Activated CD4-positive, alpha-beta memory T cell treated with anti-CD3 and anti-CD28 coated beads for 36 hours (primary cell): ENCODE results near the gene SH2D3A. TPM values are rescaled to one million over a fixed set of nuclear protein-coding genes. Genes with fewer than 3 reads are reported as not detected.

Experiments
- CTCF ChIA-PET: fragments of 350-600 bp; sonication (Branson Sonifier 250); formaldehyde crosslinking; loops from one replicate; lab custom pipeline; 2021; ENCODE audit warnings: antibody characterized with exemption, inconsistent platforms; lab: Charles Lee
- POLR2A ChIA-PET: fragments of 350-600 bp; sonication (Branson Sonifier 250); formaldehyde crosslinking; loops from one replicate; lab custom pipeline; 2021; ENCODE audit warnings: antibody characterized with exemption; lab: Charles Lee
- DNase-seq: peaks from one replicate; pipeline ENCODE4 v3.0.0-alpha.2; 2020
- H3K27ac Mint-ChIP-seq: one replicate; pipeline ENCODE4 v1.8.0; 2021; ENCODE audit warnings: mixed read lengths
- H3K27me3 Mint-ChIP-seq: one replicate; pipeline ENCODE4 v1.8.0; 2021; ENCODE audit warnings: mixed read lengths
- H3K36me3 Mint-ChIP-seq: one replicate; pipeline ENCODE4 v1.8.0; 2021; ENCODE audit warnings: mixed read lengths
- H3K4me1 Mint-ChIP-seq: one replicate; pipeline ENCODE4 v1.8.0; 2021; ENCODE audit warnings: low read depth, mixed read lengths
- H3K4me3 Mint-ChIP-seq: one replicate; pipeline ENCODE4 v1.8.0; 2021; ENCODE audit warnings: mild to moderate bottlenecking, mixed read lengths
- H3K9me3 Mint-ChIP-seq: one replicate; pipeline ENCODE4 v1.8.0; 2021; ENCODE audit warnings: mixed read lengths
- intact Hi-C: fragments of 100-400 bp; cut with micrococcal nuclease; formaldehyde crosslinking; loops from one replicate; pipeline ENCODE4 v1.15.1; 2023
- total RNA-seq, 2 experiments: library from RNA; stranded (reverse); gene quantifications; one replicate each; pipeline ENCODE4 v1.2.3, GENCODE V29; 2021

Gene SH2D3A
- total RNA-seq, 2 experiments from 2014 or later = 17.1 to 18.2 TPM

- no peaks in the 10 kb centered on the region for H3K36me3 Mint-ChIP-seq
- no peak for DNase-seq
- POLR2A ChIA-PET = no interaction called here
- H3K9me3 Mint-ChIP-seq = no peaks in the 10 kb centered on the region
- H3K4me1 Mint-ChIP-seq = peaks cover 6% of the 10 kb centered on the region
- intact Hi-C loops = no loop called here
- H3K27ac Mint-ChIP-seq = no peak overlapping the region
- H3K27me3 Mint-ChIP-seq = peaks cover 1% of the 10 kb centered on the region
- CTCF ChIA-PET = no interaction called here
- H3K4me3 Mint-ChIP-seq = no peak overlapping the region
These were observed 47.7 kb downstream of the SH2D3A start for GRCh38 chr19:6719540-6719861.

GRCh38 chr19:6718741-6719539 is 48.3 kb downstream of the SH2D3A start:
- POLR2A ChIA-PET = no interaction called here
- H3K9me3 Mint-ChIP-seq = no peaks in the 10 kb centered on the region
- no peaks in the 10 kb centered on the region for H3K36me3 Mint-ChIP-seq
- DNase-seq = peak; percentile 44
- intact Hi-C loops = no loop called here
- H3K27ac Mint-ChIP-seq = no peak overlapping the region
- peaks cover 1% of the 10 kb centered on the region for H3K27me3 Mint-ChIP-seq
- no peak overlapping the region for H3K4me3 Mint-ChIP-seq
- peaks cover 6% of the 10 kb centered on the region for H3K4me1 Mint-ChIP-seq
- CTCF ChIA-PET = no interaction called here

- no peak overlapping the region for H3K4me3 Mint-ChIP-seq
- intact Hi-C loops = no loop called here
- H3K27ac Mint-ChIP-seq = no peak overlapping the region
- no peaks in the 10 kb centered on the region for H3K9me3 Mint-ChIP-seq
- DNase-seq = no peak
- ChIA-PET POLR2A (no interaction called here), CTCF (no interaction called here)
- peaks cover 4% of the 10 kb centered on the region for H3K4me1 Mint-ChIP-seq
- H3K27me3 Mint-ChIP-seq = peaks cover 1% of the 10 kb centered on the region
- no peaks in the 10 kb centered on the region for H3K36me3 Mint-ChIP-seq
These were observed 49.0 kb downstream of the SH2D3A start for GRCh38 chr19:6718111-6718740.

- H3K9me3 Mint-ChIP-seq = no peaks in the 10 kb centered on the region
These were observed 49.7 kb downstream of the SH2D3A start for GRCh38 chr19:6717441-6717971.

GRCh38 chr19:6717036-6717435 is 50.2 kb downstream of the SH2D3A start:
- no peaks in the 10 kb centered on the region for H3K36me3 Mint-ChIP-seq
- intact Hi-C loops = no loop called here
- DNase-seq = peak; percentile 24
- H3K27me3 Mint-ChIP-seq = peaks cover 1% of the 10 kb centered on the region
- POLR2A ChIA-PET = no interaction called here
- H3K27ac Mint-ChIP-seq = peak overlapping the region; percentile 7
- no peak overlapping the region for H3K4me3 Mint-ChIP-seq
- H3K9me3 Mint-ChIP-seq = no peaks in the 10 kb centered on the region
- CTCF ChIA-PET = no interaction called here
- peaks cover 4% of the 10 kb centered on the region for H3K4me1 Mint-ChIP-seq

More at GRCh38 chr19:6717441-6717971, 49.7 kb downstream of the SH2D3A start:
- Mint-ChIP-seq H3K27ac (peak overlapping the region; percentile 7), H3K36me3 (no peaks in the 10 kb centered on the region), H3K4me1 (peaks cover 4% of the 10 kb centered on the region), H3K4me3 (no peak overlapping the region), H3K27me3 (peaks cover 1% of the 10 kb centered on the region)
- no peak for DNase-seq
- POLR2A ChIA-PET = no interaction called here
- intact Hi-C loops = no loop called here
- CTCF ChIA-PET = no interaction called here

- Mint-ChIP-seq H3K4me3 (no peak overlapping the region), H3K9me3 (no peaks in the 10 kb centered on the region), H3K27ac (no peak overlapping the region), H3K27me3 (peaks cover 1% of the 10 kb centered on the region), H3K36me3 (no peaks in the 10 kb centered on the region), H3K4me1 (peaks cover 4% of the 10 kb centered on the region)
- intact Hi-C loops = no loop called here
- POLR2A ChIA-PET = no interaction called here
- DNase-seq = no peak
- CTCF ChIA-PET = no interaction called here
These were observed 50.6 kb downstream of the SH2D3A start for GRCh38 chr19:6716610-6716970.

- H3K9me3 Mint-ChIP-seq = no peaks in the 10 kb centered on the region
- no peak for DNase-seq
- H3K36me3 Mint-ChIP-seq = no peaks in the 10 kb centered on the region
- peaks cover 13% of the 10 kb centered on the region for H3K4me1 Mint-ChIP-seq
- H3K4me3 Mint-ChIP-seq = no peak overlapping the region
- ChIA-PET CTCF (interaction anchor here (1.2 kb wide), 1 partner anchor 22 kb away, joined by 6 read pairs; the partner anchor contains the start of gene GPR108), POLR2A (no interaction called here)
- H3K27me3 Mint-ChIP-seq = peaks cover 16% of the 10 kb centered on the region
- intact Hi-C loops = no loop called here
- H3K27ac Mint-ChIP-seq = no peak overlapping the region
These were observed 52.3 kb downstream of the SH2D3A start for GRCh38 chr19:6714749-6715555.

- Mint-ChIP-seq H3K4me1 (peaks cover 14% of the 10 kb centered on the region), H3K27me3 (peaks cover 23% of the 10 kb centered on the region), H3K27ac (no peak overlapping the region), H3K4me3 (no peak overlapping the region), H3K9me3 (no peaks in the 10 kb centered on the region), H3K36me3 (no peaks in the 10 kb centered on the region)
- no peak for DNase-seq
- ChIA-PET POLR2A (no interaction called here), CTCF (no interaction called here)
- intact Hi-C loops = no loop called here
These were observed 53.2 kb downstream of the SH2D3A start for GRCh38 chr19:6713773-6714692.

- Mint-ChIP-seq H3K36me3 (no peaks in the 10 kb centered on the region), H3K9me3 (no peaks in the 10 kb centered on the region), H3K27ac (no peak overlapping the region), H3K4me3 (no peak overlapping the region), H3K27me3 (peaks cover 26% of the 10 kb centered on the region), H3K4me1 (peaks cover 14% of the 10 kb centered on the region)
- intact Hi-C loops = no loop called here
- ChIA-PET POLR2A (no interaction called here), CTCF (interaction anchor here (0.5 kb wide), 1 partner anchor 39 kb away, joined by 3 read pairs; no protein-coding TSS in a partner anchor)
- DNase-seq = no peak
These were observed 54.3 kb downstream of the SH2D3A start for GRCh38 chr19:6712692-6713670.

GRCh38 chr19:6712231-6712630 is 55.0 kb downstream of the SH2D3A start:
- CTCF ChIA-PET = no interaction called here

More at GRCh38 chr19:6712231-6712630, 55.0 kb downstream of the SH2D3A start:
- Mint-ChIP-seq H3K4me1 (peaks cover 10% of the 10 kb centered on the region), H3K4me3 (no peak overlapping the region), H3K27me3 (peaks cover 25% of the 10 kb centered on the region), H3K9me3 (no peaks in the 10 kb centered on the region), H3K36me3 (no peaks in the 10 kb centered on the region), H3K27ac (no peak overlapping the region)
- intact Hi-C loops = no loop called here
- DNase-seq = no peak
- POLR2A ChIA-PET = no interaction called here
